PFSK-1 (cell line): Measurements from ENCODE around the gene S100P.

ENCODE experiments used
- POLR2AphosphoS5 ChIP-seq: IDR thresholded peaks from 2 replicates; pipeline ENCODE4 v1.6.1; 2012; ENCODE audit warnings: low read depth, mild to moderate bottlenecking, control low read depth, low read length, moderate library complexity
- SIN3A ChIP-seq: IDR thresholded peaks from 2 replicates; pipeline ENCODE4 v1.6.1; 2012; ENCODE audit warnings: mild to moderate bottlenecking, low read length, moderate library complexity, borderline replicate concordance; ENCODE audit not compliant: insufficient read depth

DNA sequence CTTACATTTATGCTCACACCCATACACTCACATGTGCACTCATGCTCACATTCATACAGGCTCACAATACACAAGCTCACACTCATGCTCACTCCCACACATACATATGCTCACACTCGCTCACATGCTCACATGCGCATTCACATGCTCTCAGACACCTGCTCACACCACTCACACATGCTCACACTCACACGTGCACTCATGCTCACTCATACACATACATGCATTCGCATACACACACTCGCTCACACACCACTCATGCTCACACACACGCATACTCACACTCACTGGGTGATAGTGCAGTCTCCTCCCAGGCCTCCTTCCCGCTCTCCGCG is 28.4 kb upstream of the S100P start:
- TF ChIP-seq POLR2AphosphoS5 (no peak), SIN3A (no peak)
